Testis (tissue), 3 donors: ENCODE measurements around the gene ADCK2. TPM values are rescaled to one million over a fixed set of nuclear protein-coding genes. Genes with fewer than 3 reads are reported as not detected.

Source experiments
- DNase-seq: peaks from one replicate; pipeline ENCODE4 v3.0.0-alpha.2; 2019
- H3K27ac ChIP-seq, 2 donors: fragments of 200-600 bp; sonication (generic); one replicate each; pipeline ENCODE4 v1.5.1; 2019
- H3K27me3 ChIP-seq: fragments of 200-600 bp; sonication (generic); one replicate; pipeline ENCODE4 v1.5.1; 2019
- H3K36me3 ChIP-seq: fragments of 200-600 bp; sonication (generic); one replicate; pipeline ENCODE4 v1.5.1; 2017; ENCODE audit warnings: low read depth; ENCODE audit errors: missing control alignments
- H3K4me1 ChIP-seq: fragments of 200-600 bp; sonication (generic); one replicate; pipeline ENCODE4 v1.5.1; 2019
- H3K4me3 ChIP-seq, 2 donors: fragments of 200-600 bp; sonication (generic); one replicate each; pipeline ENCODE4 v1.5.1; 2017 to 2019
- H3K9me3 ChIP-seq: fragments of 200-600 bp; sonication (generic); one replicate; pipeline ENCODE4 v1.5.1; 2017
- POLR2A ChIP-seq: fragments of 450-650 bp; IDR thresholded peaks from one replicate; pipeline ENCODE4 v1.6.1; 2017; ENCODE audit warnings: antibody characterized with exemption, mild to moderate bottlenecking, moderate library complexity
- WGBS, 2 donors: methylation state at CpG; one replicate each; pipeline ENCODE4 v1.1.5; 2018; 5-methylcytosine and 5-hydroxymethylcytosine counted together
- intact Hi-C: fragments of 100-400 bp; cut with DNase I; formaldehyde crosslinking; loops from one replicate; pipeline ENCODE4 v1.15.1; 2023; ENCODE audit warnings: low total_unique reads
- polyA plus RNA-seq: library from polyadenylated mRNA; stranded (reverse); fragments of 350-450 nt; fragmentation: Illumina TruSeq; extraction: RNeasy Lipid Tissue Mini Kit (QIAGEN cat#74804); gene quantifications from one replicate; pipeline ENCODE4 v1.2.3, GENCODE V29; 2014; ENCODE audit warnings: low read depth, low replicate concordance; ENCODE audit not compliant: insufficient read depth
- small RNA-seq, 2 donors: library from RNA; depleted of rRNA; stranded (forward); fragments of <200 nt; gene quantifications; one replicate each; pipeline ENCODE3, GENCODE V24; 2016
- total RNA-seq, 2 donors: library from RNA; depleted of rRNA; stranded (reverse); fragments of >200 nt; gene quantifications; one replicate each; pipeline ENCODE4 v1.2.3, GENCODE V29; 2016
- TF ChIP-seq, protein P1 (sequence below), 3 experiments: fragments of 450-650 bp in 2 of 3; fragments of 200-600 bp in 1 of 3; sonication (generic) in 1 of 3; IDR thresholded peaks; one replicate each; pipeline ENCODE4 v1.5.1; 2016 to 2019; ENCODE audit warnings: antibody characterized with exemption in 3 of 3, mild to moderate bottlenecking in 2 of 3, moderate library complexity in 1 of 3

Gene ADCK2
- total and polyA plus RNA-seq, 3 donors from 2014 or later: 12.9 to 21.2 (median 20.4) TPM

- TF ChIP-seq, protein P1, sequence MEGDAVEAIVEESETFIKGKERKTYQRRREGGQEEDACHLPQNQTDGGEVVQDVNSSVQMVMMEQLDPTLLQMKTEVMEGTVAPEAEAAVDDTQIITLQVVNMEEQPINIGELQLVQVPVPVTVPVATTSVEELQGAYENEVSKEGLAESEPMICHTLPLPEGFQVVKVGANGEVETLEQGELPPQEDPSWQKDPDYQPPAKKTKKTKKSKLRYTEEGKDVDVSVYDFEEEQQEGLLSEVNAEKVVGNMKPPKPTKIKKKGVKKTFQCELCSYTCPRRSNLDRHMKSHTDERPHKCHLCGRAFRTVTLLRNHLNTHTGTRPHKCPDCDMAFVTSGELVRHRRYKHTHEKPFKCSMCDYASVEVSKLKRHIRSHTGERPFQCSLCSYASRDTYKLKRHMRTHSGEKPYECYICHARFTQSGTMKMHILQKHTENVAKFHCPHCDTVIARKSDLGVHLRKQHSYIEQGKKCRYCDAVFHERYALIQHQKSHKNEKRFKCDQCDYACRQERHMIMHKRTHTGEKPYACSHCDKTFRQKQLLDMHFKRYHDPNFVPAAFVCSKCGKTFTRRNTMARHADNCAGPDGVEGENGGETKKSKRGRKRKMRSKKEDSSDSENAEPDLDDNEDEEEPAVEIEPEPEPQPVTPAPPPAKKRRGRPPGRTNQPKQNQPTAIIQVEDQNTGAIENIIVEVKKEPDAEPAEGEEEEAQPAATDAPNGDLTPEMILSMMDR (IDR thresholded peaks at IDR 0.05): no peak
- no peak for TF ChIP-seq POLR2A
- Histone ChIP-seq H3K9me3 (no peaks in the 10 kb centered on the region), H3K4me1 (no peaks in the 10 kb centered on the region), H3K27ac (no peak overlapping the region), H3K4me3 (no peak overlapping the region), H3K27me3 (no peaks in the 10 kb centered on the region), H3K36me3 (no peaks in the 10 kb centered on the region)
- intact Hi-C loops: no loop called here
- 75 to 81% methylated on average over 2 of the region's 2 CpGs for WGBS, 2 donors
- DNase-seq: no peak
These were observed 71.3 kb downstream of the ADCK2 start for GRCh38 chr7:140744005-140744404.

Small RNAs within 50 kb of the gene (small RNA-seq; reads per million reads assigned to genes)
- gene RN7SL771P: 0 reads per million in 2 donors

Other genes starting within 250 kb of the ADCK2 start
- 100 to 1,000 TPM; 142 to 158 TPM for gene MKRN1, start 193.4 kb upstream of the ADCK2 start, total RNA-seq
- 320 TPM for gene MKRN1, start 193.4 kb upstream of the ADCK2 start, polyA plus RNA-seq
- gene DENND2A, start 32.1 kb upstream of the ADCK2 start, total RNA-seq: 1 to 10 TPM; 4.1 to 5.5 TPM
- 8.5 TPM for gene DENND2A, start 32.1 kb upstream of the ADCK2 start, polyA plus RNA-seq
- 100 to 1,000 TPM; 187 to 292 TPM for gene NDUFB2, start 23.8 kb downstream of the ADCK2 start, total RNA-seq
- 180 TPM for gene NDUFB2, start 23.8 kb downstream of the ADCK2 start, polyA plus RNA-seq